ENCODE measurements around the gene SPDYE17.
"Not testable (repeated sequence)": the region's sequence is repeated elsewhere in the genome, so short reads cannot be mapped to it uniquely, and the experiment has no call there.

GRCh38 chr7:76974336-76974735, 57.8 kb downstream of the SPDYE17 start:
- TF ChIP-seq CTCF (IDR thresholded peaks at IDR 0.05); TCF12 (IDR thresholded peaks at IDR 0.05); SIN3A (IDR thresholded peaks at IDR 0.05; ENCODE audit: borderline replicate concordance, low read depth, low read length); RCOR1 (IDR thresholded peaks at IDR 0.05; ENCODE audit: low read length); TAF1 (IDR thresholded peaks at IDR 0.05; ENCODE audit: borderline replicate concordance, low read depth, low read length); PBX3 (IDR thresholded peaks at IDR 0.05); POLR2AphosphoS5 (IDR thresholded peaks at IDR 0.05; ENCODE audit: low read depth, low read length); REST (IDR thresholded peaks at IDR 0.05; ENCODE audit: low read depth, low read length); RFX5 (IDR thresholded peaks at IDR 0.05; ENCODE audit: low read length); FOSL2 (IDR thresholded peaks at IDR 0.05; ENCODE audit: borderline replicate concordance, low read depth); RAD21 (IDR thresholded peaks at IDR 0.05; ENCODE audit: low read length): not testable (repeated sequence)
